Measurements from ENCODE around the gene DTX1.

- TF ChIP-seq CTCF (IDR thresholded peaks at IDR 0.05) (peak; percentile 47 to 77 (median 75)), POLR2A (IDR thresholded peaks at IDR 0.05) (no peak)
These were observed 7.8 kb upstream of the DTX1 start for GRCh38 chr12:113048716-113049127.
